GM19099 (cell line): ENCODE data around the gene NTN3.

ENCODE experiments used
- POLR2A ChIP-seq: IDR thresholded peaks from 3 replicates; pipeline ENCODE4 v1.6.1; 2011; ENCODE audit warnings: low read depth; ENCODE audit not compliant: insufficient read length; ENCODE audit errors: extremely low read depth

NTN3 gene

DNA sequence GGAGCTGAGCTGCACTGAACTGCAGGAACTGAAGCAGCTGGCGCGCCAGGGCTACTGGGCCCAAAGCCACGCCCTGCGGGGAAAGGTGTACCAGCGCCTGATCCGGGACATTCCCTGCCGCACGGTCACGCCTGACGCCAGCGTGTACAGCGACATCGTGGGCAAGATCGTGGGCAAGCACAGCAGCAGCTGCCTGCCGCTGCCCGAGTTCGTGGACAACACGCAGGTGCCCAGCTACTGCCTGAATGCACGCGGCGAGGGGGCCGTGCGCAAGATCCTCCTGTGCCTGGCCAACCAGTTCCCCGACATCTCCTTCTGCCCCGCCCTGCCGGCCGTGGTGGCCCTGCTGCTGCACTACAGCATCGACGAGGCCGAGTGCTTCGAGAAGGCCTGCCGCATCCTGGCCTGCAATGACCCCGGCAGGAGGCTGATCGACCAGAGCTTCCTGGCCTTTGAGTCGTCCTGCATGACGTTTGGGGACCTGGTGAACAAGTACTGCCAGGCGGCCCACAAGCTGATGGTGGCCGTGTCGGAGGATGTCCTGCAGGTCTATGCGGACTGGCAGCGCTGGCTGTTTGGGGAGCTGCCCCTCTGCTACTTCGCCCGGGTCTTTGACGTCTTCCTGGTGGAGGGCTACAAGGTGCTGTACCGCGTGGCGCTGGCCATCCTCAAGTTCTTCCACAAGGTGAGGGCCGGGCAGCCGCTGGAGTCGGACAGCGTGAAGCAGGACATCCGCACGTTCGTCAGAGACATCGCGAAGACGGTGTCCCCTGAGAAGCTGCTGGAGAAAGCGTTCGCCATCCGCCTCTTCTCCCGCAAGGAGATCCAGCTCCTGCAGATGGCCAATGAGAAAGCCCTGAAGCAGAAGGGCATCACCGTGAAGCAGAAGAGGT lies 25.4 kb downstream of the NTN3 start:
- TF ChIP-seq POLR2A = no peak

- no peak for TF ChIP-seq POLR2A
These were observed 26.1 kb downstream of the NTN3 start for GRCh38 chr16:2497116-2497630.

DNA sequence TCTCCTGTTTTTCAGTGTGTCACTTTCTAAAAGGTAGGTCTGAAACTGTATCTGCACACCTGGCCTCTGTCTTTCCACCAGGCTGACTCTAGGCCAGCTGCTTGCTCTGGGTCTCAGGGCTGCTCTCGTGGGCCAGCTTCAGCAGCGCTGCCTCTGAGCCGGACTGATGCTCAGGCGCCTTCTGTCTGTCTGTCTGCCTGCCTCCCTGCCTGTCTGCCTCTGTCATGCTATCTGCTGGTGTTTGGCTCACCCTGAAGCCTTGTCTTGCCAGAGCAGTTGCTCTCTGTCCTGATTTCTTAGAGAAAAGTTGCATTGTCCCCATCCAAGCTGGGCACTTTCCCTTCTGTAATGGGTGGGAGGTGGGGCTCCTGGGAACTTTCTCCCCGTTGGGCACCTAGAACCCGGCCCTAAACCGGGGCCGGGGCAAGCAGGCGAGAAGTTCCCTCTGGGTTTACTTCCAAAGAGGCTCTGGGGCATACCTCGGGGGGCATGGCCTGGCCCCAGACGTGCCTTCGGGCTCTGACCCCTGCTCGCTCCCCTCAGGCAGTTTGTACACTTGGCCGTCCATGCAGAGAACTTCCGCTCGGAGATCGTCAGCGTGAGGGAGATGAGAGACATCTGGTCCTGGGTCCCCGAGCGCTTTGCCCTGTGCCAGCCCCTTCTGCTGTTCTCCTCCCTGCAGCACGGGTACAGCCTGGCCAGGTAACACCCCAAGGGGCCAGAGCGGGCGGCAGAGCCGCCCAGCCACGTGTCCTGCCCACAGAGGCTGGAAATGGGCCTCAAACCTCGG lies 26.8 kb downstream of the NTN3 start:
- TF ChIP-seq POLR2A = no peak

GRCh38 chr16:2498531-2499253 lies 27.6 kb downstream of the NTN3 start:
- no peak for TF ChIP-seq POLR2A

- TF ChIP-seq POLR2A = no peak
These were observed 28.4 kb downstream of the NTN3 start for GRCh38 chr16:2499454-2499853.

DNA sequence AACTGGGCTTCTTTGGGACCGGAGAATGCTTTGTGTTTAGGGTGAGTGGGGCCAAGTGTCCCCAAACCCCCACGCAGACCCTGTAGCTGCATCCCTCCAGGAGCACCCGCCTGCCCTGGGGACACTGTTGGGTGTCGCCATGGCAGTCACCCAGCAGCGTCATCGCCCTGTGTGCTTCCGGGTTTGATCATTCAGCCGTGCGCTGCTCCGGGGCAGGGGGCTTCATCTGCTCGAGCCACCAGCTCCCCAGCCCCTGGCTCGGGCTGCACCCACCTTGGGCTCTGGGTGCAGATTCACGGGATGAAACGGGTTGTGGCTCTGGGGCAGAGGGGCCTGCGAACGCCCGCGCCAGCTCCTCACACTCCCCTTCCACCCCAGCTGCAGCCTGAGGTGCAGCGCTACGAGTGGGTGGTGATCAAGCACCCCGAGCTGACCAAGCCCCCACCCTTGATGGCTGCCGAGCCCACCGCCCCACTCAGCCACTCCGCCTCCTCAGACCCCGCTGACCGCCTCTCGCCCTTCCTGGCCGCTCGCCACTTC lies 28.9 kb downstream of the NTN3 start:
- TF ChIP-seq POLR2A = no peak

GRCh38 chr16:2500430-2500917 lies 29.4 kb downstream of the NTN3 start:
- no peak for TF ChIP-seq POLR2A

- no peak for TF ChIP-seq POLR2A
These were observed 30.0 kb downstream of the NTN3 start for GRCh38 chr16:2500918-2501750.

- no peak for TF ChIP-seq POLR2A
These were observed 31.1 kb downstream of the NTN3 start for GRCh38 chr16:2501946-2502895.

GRCh38 chr16:2505695-2506094 lies 34.6 kb downstream of the NTN3 start:
- TF ChIP-seq POLR2A = no peak

GRCh38 chr16:2507052-2507659 lies 36.1 kb downstream of the NTN3 start:
- peak; percentile 31 for TF ChIP-seq POLR2A

DNA sequence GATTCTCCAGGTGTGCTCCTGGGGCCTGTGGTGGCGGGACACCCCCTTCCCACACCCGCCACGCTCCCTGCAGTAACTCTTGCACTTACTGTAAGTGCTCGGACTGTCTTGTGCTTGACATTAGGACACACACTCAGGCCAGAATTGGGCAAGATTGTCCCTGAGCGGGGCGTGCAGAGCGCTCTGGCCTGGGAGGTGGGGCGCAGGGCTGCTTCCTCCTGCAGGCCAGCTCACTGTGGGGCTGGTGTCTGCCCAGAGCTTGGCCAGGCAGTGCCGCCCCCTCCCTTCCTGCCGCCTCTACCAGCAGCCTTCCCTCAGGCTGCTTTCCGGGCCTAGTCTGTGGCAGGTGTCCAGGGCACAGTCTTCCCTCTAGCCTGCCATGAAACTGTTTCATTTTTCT lies 36.6 kb downstream of the NTN3 start:
- TF ChIP-seq POLR2A = no peak
